ENCODE measurements around the gene CLEC2L. TPM values are rescaled to one million over a fixed set of nuclear protein-coding genes. Genes with fewer than 3 reads are reported as not detected.

The CLEC2L gene
- total RNA-seq, 2 donors from 2014 or later, result not detected

- ATAC-seq, result no peak
- Histone ChIP-seq H3K4me1 (no peaks in the 10 kb centered on the region), H3K27me3 (no peaks in the 10 kb centered on the region), H3K36me3 (replicated peaks in 1 of 2; ENCODE audit: insufficient read depth in 1 of 2, low read depth in 2 of 2) (peaks cover 9 to 17% of the 10 kb centered on the region in 2 donors), H3K4me3 (no peak overlapping the region), H3K27ac (no peak overlapping the region), H3K9me3 (no peaks in the 10 kb centered on the region)
- intact Hi-C loops (cut with DNase I), result no loop called here
- no peak for TF ChIP-seq POLR2A (IDR thresholded peaks at IDR 0.05)
- no peak for TF ChIP-seq CTCF (IDR thresholded peaks at IDR 0.05)
- WGBS, 2 donors, result 96% methylated on average over 9 of the region's 9 CpGs
- DNase-seq, result no peak
Measured at GRCh38 chr7:139573871-139574270, 50.4 kb downstream of the CLEC2L start.

GRCh38 chr7:139574618-139575337 is 51.3 kb downstream of the CLEC2L start:
- Histone ChIP-seq H3K9me3 (no peaks in the 10 kb centered on the region), H3K27ac (no peak overlapping the region), H3K4me1 (no peaks in the 10 kb centered on the region), H3K27me3 (no peaks in the 10 kb centered on the region), H3K36me3 (replicated peaks in 1 of 2; ENCODE audit: insufficient read depth in 1 of 2, low read depth in 2 of 2) (peaks cover 9 to 17% of the 10 kb centered on the region in 2 donors), H3K4me3 (no peak overlapping the region)
- ATAC-seq, result no peak
- intact Hi-C loops (cut with DNase I), result no loop called here
- DNase-seq, result no peak
- no peak for TF ChIP-seq CTCF (IDR thresholded peaks at IDR 0.05)
- TF ChIP-seq POLR2A (IDR thresholded peaks at IDR 0.05), result no peak
- 89 to 97% methylated on average over 10 to 16 of the region's 16 CpGs for WGBS, 2 donors

- TF ChIP-seq POLR2A (IDR thresholded peaks at IDR 0.05) (no peak), CTCF (IDR thresholded peaks at IDR 0.05) (no peak)
- no peak for DNase-seq
Measured at GRCh38 chr7:139575338-139575680, 51.8 kb downstream of the CLEC2L start.

GRCh38 chr7:139576179-139576973 is 52.9 kb downstream of the CLEC2L start:
- WGBS, 2 donors, result 91 to 95% methylated on average over 8 to 11 of the region's 11 CpGs
- no peak overlapping the region for H3K4me3 ChIP-seq
- H3K9me3 ChIP-seq, result no peaks in the 10 kb centered on the region
- H3K4me1 ChIP-seq, result no peaks in the 10 kb centered on the region
- peaks cover 9 to 17% of the 10 kb centered on the region in 2 donors for H3K36me3 ChIP-seq (replicated peaks in 1 of 2; ENCODE audit: insufficient read depth in 1 of 2, low read depth in 2 of 2)
- H3K27me3 ChIP-seq, result no peaks in the 10 kb centered on the region
- intact Hi-C loops (cut with DNase I), result no loop called here
- DNase-seq (no peak), ATAC-seq (no peak)
- H3K27ac ChIP-seq, result no peak overlapping the region
- TF ChIP-seq CTCF (IDR thresholded peaks at IDR 0.05) (no peak), POLR2A (IDR thresholded peaks at IDR 0.05) (no peak)

More at GRCh38 chr7:139575338-139575680, 51.8 kb downstream of the CLEC2L start:
- Histone ChIP-seq H3K27ac (no peak overlapping the region), H3K9me3 (no peaks in the 10 kb centered on the region), H3K27me3 (no peaks in the 10 kb centered on the region), H3K36me3 (replicated peaks in 1 of 2; ENCODE audit: insufficient read depth in 1 of 2, low read depth in 2 of 2) (peaks cover 9 to 17% of the 10 kb centered on the region in 2 donors), H3K4me3 (no peak overlapping the region), H3K4me1 (no peaks in the 10 kb centered on the region)
- intact Hi-C loops (cut with DNase I), result no loop called here
- ATAC-seq, result no peak
- WGBS, 2 donors, result 93 to 97% methylated on average over 6 of the region's 6 CpGs
